ENCODE results near the gene RASA3. TPM values are rescaled to one million over a fixed set of nuclear protein-coding genes. Genes with fewer than 3 reads are reported as not detected.

The RASA3 gene
- total RNA-seq, 1 experiment from 2014 or later, result 18.6 TPM

DNA sequence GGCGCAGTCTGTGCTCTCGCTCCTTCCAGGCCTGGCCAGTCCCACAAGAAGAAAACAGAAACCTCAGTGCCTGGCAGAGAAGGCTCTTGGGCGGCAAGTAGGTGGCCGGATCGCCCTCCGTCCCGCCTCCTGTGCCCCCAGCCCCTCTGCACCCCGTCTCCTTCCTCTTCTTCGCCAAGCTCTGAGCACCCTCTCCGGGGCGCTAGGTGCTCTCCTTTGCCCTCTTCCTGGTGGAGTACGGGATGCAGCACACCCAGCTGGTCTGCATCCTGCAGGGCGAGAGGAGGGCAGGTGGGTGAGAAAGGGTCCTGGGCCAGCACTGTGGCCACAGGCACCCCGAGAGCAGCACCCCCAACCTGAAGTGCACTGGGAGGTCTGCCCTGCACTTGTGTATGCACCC lies 175.9 kb downstream of the RASA3 start:
- no peaks in the 10 kb centered on the region for H3K79me2 ChIP-seq (ENCODE audit: insufficient read depth, low read length)
- H3K4me1 ChIP-seq (ENCODE audit: control insufficient read depth in 1 of 2, insufficient read depth in 2 of 2, low read length in 2 of 2), result peaks cover 0 to under 1% of the 10 kb centered on the region in 2 experiments; a peak in 2 of 4 replicates
- ChIA-PET RAD21 (ENCODE audit: low non-redundant PET in 1 of 2, low total read pairs in 2 of 2, uncharacterized antibody in 2 of 2, unreplicated experiment in 2 of 2) (no interaction called here), POLR2A (no interaction called here), CTCF (no interaction called here)
- H2AFZ ChIP-seq (ENCODE audit: low read depth, low read length, poor library complexity, severe bottlenecking), result no peak overlapping the region
- no peaks in the 10 kb centered on the region for H3K9me2 ChIP-seq (ENCODE audit: insufficient read depth)
- TF ChIP-seq FOSL1 (IDR thresholded peaks at IDR 0.05; ENCODE audit: low read depth) (no peak), CBX3 (IDR thresholded peaks at IDR 0.05; ENCODE audit: low read depth) (no peak), ELF1 (IDR thresholded peaks at IDR 0.05; ENCODE audit: borderline replicate concordance, low read depth) (no peak), SP1 (IDR thresholded peaks at IDR 0.05; ENCODE audit: low read depth) (no peak), RAD21 (IDR thresholded peaks at IDR 0.05; ENCODE audit: low read depth) (no peak), TCF7L2 (IDR thresholded peaks at IDR 0.05; ENCODE audit: borderline replicate concordance, extremely low read depth, insufficient read depth, insufficient read length) (no peak), CEBPB (IDR thresholded peaks at IDR 0.05; ENCODE audit: low read depth) (no peak), POLR2AphosphoS5 (IDR thresholded peaks at IDR 0.05; ENCODE audit: low read depth, low read length) (no peak)
- TF ChIP-seq, protein P1, sequence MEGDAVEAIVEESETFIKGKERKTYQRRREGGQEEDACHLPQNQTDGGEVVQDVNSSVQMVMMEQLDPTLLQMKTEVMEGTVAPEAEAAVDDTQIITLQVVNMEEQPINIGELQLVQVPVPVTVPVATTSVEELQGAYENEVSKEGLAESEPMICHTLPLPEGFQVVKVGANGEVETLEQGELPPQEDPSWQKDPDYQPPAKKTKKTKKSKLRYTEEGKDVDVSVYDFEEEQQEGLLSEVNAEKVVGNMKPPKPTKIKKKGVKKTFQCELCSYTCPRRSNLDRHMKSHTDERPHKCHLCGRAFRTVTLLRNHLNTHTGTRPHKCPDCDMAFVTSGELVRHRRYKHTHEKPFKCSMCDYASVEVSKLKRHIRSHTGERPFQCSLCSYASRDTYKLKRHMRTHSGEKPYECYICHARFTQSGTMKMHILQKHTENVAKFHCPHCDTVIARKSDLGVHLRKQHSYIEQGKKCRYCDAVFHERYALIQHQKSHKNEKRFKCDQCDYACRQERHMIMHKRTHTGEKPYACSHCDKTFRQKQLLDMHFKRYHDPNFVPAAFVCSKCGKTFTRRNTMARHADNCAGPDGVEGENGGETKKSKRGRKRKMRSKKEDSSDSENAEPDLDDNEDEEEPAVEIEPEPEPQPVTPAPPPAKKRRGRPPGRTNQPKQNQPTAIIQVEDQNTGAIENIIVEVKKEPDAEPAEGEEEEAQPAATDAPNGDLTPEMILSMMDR (IDR thresholded peaks at IDR 0.05 in 2 of 3, conservative IDR thresholded peaks at IDR 0.05 in 1 of 3; ENCODE audit: borderline replicate concordance in 1 of 3, insufficient read depth in 1 of 3, low read depth in 2 of 3, low read length in 2 of 3), result no peak
- TF ChIP-seq, protein P2, sequence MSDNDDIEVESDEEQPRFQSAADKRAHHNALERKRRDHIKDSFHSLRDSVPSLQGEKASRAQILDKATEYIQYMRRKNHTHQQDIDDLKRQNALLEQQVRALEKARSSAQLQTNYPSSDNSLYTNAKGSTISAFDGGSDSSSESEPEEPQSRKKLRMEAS (IDR thresholded peaks at IDR 0.05), result no peak
- TF ChIP-seq, protein P3, sequence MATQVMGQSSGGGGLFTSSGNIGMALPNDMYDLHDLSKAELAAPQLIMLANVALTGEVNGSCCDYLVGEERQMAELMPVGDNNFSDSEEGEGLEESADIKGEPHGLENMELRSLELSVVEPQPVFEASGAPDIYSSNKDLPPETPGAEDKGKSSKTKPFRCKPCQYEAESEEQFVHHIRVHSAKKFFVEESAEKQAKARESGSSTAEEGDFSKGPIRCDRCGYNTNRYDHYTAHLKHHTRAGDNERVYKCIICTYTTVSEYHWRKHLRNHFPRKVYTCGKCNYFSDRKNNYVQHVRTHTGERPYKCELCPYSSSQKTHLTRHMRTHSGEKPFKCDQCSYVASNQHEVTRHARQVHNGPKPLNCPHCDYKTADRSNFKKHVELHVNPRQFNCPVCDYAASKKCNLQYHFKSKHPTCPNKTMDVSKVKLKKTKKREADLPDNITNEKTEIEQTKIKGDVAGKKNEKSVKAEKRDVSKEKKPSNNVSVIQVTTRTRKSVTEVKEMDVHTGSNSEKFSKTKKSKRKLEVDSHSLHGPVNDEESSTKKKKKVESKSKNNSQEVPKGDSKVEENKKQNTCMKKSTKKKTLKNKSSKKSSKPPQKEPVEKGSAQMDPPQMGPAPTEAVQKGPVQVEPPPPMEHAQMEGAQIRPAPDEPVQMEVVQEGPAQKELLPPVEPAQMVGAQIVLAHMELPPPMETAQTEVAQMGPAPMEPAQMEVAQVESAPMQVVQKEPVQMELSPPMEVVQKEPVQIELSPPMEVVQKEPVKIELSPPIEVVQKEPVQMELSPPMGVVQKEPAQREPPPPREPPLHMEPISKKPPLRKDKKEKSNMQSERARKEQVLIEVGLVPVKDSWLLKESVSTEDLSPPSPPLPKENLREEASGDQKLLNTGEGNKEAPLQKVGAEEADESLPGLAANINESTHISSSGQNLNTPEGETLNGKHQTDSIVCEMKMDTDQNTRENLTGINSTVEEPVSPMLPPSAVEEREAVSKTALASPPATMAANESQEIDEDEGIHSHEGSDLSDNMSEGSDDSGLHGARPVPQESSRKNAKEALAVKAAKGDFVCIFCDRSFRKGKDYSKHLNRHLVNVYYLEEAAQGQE (IDR thresholded peaks at IDR 0.05; ENCODE audit: low read depth), result no peak
- TF ChIP-seq, protein P4, sequence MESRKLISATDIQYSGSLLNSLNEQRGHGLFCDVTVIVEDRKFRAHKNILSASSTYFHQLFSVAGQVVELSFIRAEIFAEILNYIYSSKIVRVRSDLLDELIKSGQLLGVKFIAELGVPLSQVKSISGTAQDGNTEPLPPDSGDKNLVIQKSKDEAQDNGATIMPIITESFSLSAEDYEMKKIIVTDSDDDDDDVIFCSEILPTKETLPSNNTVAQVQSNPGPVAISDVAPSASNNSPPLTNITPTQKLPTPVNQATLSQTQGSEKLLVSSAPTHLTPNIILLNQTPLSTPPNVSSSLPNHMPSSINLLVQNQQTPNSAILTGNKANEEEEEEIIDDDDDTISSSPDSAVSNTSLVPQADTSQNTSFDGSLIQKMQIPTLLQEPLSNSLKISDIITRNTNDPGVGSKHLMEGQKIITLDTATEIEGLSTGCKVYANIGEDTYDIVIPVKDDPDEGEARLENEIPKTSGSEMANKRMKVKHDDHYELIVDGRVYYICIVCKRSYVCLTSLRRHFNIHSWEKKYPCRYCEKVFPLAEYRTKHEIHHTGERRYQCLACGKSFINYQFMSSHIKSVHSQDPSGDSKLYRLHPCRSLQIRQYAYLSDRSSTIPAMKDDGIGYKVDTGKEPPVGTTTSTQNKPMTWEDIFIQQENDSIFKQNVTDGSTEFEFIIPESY (IDR thresholded peaks at IDR 0.05; ENCODE audit: extremely low read depth, insufficient replicate concordance, low read length), result no peak
- no peak overlapping the region for H3K27ac ChIP-seq (ENCODE audit: low read depth, low read length)
- no peak for ATAC-seq
- no peak overlapping the region for H3K4me3 ChIP-seq (replicated peaks in 1 of 2; ENCODE audit: low read depth in 1 of 2, low read length in 2 of 2)
- no peak overlapping the region for H3K9ac ChIP-seq (ENCODE audit: low read length)
- no peak overlapping the region for H3K4me2 ChIP-seq (ENCODE audit: low read length)
- no peaks in the 10 kb centered on the region for H4K20me1 ChIP-seq (ENCODE audit: insufficient read depth)
- no TSS peak for BruUV-seq (replicated peaks)
- H3K27me3 ChIP-seq (ENCODE audit: insufficient read depth, low read length), result no peaks in the 10 kb centered on the region
- intact Hi-C loops (cut with micrococcal nuclease), result loop anchor here (10.0 kb wide), 1 partner anchor 188 kb away; no protein-coding TSS in a partner anchor
- H3K36me3 ChIP-seq (ENCODE audit: control insufficient read depth in 1 of 2, insufficient read depth in 2 of 2, low read length in 2 of 2), result no peaks in the 10 kb centered on the region
- H3K9me3 ChIP-seq (ENCODE audit: control insufficient read depth in 1 of 2, insufficient read depth in 1 of 2, low read depth in 1 of 2, low read length in 2 of 2), result peaks cover 13 to 22% of the 10 kb centered on the region in 2 experiments; a peak in 3 of 4 replicates
- no peak for DNase-seq (ENCODE audit: low read depth, low spot score)

All from HCT116 (cell line).